Esophagus muscularis mucosa (tissue), 4 donors: Measurements from ENCODE around the gene PSMB11.

Experiments used
- CTCF ChIP-seq, 3 experiments: fragments of 200-600 bp in 2 of 3; fragments of 450-650 bp in 1 of 3; sonication (generic) in 2 of 3; IDR thresholded peaks; one replicate each; pipeline ENCODE4 v1.5.1; 2017 to 2019; ENCODE audit warnings: antibody characterized with exemption in 3 of 3, mild to moderate bottlenecking in 2 of 3, moderate library complexity in 1 of 3
- EP300 ChIP-seq: sonication (generic); formaldehyde crosslinking; IDR thresholded peaks from one replicate; pipeline ENCODE4 v1.6.1; 2017; ENCODE audit warnings: antibody characterized with exemption
- POLR2A ChIP-seq: fragments of 450-650 bp; IDR thresholded peaks from one replicate; pipeline ENCODE4 v1.6.1; 2017; ENCODE audit warnings: antibody characterized with exemption, moderate library complexity, mild to moderate bottlenecking, low read depth
- POLR2AphosphoS5 ChIP-seq, 2 donors: sonication (generic); formaldehyde crosslinking; IDR thresholded peaks; one replicate each; pipeline ENCODE4 v1.6.1; 2017; ENCODE audit warnings: antibody characterized with exemption in 2 of 2

- TF ChIP-seq POLR2A (no peak), CTCF (IDR thresholded peaks at IDR 0.05) (no peak), POLR2AphosphoS5 (IDR thresholded peaks at IDR 0.05) (no peak), EP300 (no peak)
Measured at GRCh38 chr14:23043145-23043544, 1.1 kb downstream of the PSMB11 start.
